HG02759 (cell line): ENCODE results near the gene SLBP.
"Not testable (repeated sequence)": the region's sequence is repeated elsewhere in the genome, so short reads cannot be mapped to it uniquely, and the experiment has no call there.

Experiments used
- ATAC-seq: cut with Tn5 transposase; IDR thresholded peaks from one replicate; pipeline ENCODE4 v1.9.1; 2021; ENCODE audit warnings: mild to moderate bottlenecking, moderate library complexity; ENCODE audit not compliant: unreplicated experiment

Gene SLBP

DNA sequence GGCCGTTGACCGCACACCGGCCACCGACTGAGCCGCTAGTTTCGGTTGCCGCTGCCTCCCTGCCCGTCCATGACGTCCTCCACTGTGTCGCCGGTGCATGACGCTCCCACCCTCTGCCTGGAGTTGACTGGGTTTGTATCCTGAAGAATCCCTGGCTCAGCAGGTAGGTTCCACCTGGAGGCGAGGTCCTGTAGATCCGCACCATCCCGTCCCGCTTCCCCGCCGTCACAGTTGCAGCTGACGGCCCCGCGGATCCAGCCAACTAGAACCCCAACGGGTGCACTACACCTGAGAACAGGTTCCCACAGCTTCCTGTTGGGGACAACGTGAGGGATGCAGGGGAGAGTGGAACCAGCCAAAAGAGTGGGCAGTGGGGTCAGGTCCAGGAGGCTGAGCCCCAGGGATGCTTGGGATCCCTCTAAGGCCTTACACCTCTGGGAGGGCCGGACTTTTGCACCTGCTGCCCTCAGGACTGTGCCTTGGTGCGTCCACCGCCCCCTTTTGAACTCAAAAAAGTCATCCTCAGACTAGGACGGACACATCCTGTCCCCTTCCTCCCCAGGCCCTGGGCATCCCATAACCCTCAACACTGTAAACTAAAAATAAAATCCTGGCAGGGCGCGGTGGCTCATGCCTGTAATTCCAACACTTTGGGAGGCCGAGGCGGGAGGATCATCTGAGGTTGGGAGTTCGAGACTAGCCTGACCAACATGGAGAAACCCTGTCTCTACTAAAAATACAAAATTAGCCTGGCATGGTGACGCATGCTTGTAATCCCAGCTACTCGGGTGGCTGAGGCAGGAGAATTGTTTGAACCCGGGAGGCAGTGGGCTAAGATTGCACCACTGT lies 1.1 kb upstream of the SLBP start:
- no peak for ATAC-seq

DNA sequence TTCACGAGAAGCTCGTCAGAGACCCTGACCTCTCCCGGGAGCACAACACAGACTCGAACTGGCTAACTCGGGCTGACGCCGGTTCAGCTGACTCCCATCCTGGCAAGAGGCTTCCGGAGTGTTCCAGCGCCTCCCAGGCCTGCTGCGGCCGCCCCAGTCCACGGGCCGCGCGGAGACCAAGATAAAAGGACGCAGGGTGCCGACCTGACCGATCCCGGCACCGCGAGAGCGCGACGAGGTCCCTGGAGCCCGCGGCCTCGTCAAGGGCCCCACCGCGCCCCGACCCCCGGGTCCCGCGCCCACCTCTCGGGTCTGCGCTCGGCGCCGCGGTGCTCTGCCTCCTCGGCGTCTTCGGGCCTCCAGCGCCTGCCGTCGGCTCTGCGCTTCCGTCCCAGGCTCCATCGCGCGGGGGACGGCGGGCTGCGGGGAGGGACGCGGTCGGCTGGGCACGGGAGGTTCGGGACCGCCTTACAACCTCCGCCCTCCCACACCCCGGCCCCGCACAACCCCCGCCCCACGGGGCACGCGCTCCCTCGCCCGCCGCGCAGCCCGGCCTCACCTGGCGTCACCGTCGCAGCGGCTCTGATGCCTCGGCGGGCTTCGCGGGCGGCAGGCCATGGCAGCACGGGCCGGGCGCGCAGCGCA lies 426 bp downstream of the SLBP start:
- peak; percentile 15 for ATAC-seq

- ATAC-seq, result no peak
These were observed 1.0 kb downstream of the SLBP start for GRCh38 chr4:1711055-1711570.

GRCh38 chr4:1708581-1708980 lies 3.5 kb downstream of the SLBP start:
- no peak for ATAC-seq

DNA sequence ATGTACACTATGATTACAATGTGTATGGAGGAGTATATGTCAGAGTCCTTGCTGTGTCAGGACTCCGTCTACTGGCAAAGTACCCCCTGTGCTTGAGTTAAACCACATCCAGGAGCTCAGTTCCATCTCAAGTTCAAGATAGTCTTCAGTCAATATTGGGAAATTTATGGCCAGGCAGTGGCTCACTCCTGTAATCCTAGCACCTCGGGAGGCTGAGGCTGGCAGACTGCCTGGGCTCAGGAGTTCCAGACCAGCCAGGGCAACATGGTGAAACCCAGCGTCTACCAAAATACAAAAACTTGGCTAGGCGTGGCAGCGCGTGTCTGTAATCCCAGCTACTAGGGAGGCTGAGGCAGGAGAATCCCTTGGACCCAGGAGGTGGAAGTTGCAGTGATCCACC lies 5.8 kb downstream of the SLBP start:
- ATAC-seq, result no peak

DNA sequence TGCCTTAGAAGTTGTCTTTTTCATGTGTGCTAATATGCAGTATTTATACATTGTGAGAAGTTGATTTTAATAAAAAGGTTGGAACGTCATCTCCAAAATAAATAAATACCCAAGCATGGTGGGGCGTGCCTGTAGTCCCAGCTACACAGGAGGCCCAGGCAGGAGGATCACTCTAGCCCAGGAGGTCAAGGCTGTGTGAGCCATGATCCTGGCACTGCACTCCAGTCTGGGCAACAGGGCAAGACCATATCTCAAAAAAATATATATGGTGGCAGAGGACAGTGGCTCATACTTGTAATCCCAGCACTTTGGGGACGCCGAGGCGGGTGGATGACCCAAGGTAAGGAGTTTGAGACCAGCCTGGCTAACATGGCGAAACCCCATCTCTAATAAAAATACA lies 6.4 kb downstream of the SLBP start:
- ATAC-seq, result no peak

DNA sequence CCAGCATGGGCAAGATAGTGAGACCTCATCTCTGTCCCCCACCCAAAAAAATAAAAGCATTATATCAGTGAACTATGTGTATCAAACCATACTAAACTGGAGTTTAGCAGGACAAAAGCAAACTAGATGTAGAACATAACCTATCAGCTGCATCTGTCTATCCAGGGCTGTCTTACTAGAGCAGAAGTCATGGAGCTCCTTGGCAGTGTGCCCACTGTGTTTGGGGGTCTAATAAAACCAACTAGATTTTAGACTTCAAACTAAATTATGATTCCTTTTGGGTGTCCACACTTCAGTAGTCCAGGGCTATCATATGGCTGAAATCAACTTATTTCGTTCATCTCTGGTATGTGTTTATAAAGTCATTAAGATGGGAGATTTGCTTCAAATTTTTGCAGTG lies 8.3 kb downstream of the SLBP start:
- no peak for ATAC-seq

DNA sequence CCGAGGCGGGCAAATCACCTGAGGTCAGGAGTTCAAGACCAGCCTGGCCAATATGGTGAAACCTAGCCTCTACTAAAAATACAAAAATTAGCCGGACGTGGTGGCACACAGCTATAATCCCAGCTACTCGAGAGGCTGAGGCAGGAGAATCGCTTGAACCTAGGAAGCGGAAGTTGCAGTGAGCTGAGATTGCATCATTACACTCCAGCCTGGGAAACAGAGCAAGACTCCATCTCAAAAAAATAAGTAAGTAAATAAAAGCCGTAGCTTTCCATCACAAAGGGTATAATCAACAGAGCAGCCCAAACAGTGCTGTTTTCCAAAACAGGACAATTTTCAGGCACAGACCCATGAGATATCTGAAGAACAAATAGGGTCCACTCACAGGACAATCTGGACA lies 10.4 kb downstream of the SLBP start:
- ATAC-seq, result not testable (repeated sequence)

DNA sequence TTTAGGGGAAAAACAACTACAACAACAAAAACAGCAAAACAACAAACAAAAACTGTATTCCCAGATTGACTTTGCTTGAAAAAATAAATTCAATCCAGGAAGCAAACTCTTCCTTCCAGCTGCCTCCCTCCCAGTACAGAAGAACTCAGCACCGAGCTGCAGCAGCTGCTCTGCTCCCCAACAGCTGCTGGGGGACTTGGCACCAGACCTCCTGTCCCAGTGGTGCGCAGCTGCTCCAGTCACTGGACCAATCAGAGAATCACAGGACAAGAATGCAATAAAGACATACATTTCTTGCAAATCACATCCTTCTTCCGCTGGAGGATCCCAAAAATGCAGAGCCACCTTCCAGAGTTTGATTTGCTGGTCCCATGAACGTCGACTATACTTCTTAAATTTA lies 16.2 kb downstream of the SLBP start:
- no peak for ATAC-seq

DNA sequence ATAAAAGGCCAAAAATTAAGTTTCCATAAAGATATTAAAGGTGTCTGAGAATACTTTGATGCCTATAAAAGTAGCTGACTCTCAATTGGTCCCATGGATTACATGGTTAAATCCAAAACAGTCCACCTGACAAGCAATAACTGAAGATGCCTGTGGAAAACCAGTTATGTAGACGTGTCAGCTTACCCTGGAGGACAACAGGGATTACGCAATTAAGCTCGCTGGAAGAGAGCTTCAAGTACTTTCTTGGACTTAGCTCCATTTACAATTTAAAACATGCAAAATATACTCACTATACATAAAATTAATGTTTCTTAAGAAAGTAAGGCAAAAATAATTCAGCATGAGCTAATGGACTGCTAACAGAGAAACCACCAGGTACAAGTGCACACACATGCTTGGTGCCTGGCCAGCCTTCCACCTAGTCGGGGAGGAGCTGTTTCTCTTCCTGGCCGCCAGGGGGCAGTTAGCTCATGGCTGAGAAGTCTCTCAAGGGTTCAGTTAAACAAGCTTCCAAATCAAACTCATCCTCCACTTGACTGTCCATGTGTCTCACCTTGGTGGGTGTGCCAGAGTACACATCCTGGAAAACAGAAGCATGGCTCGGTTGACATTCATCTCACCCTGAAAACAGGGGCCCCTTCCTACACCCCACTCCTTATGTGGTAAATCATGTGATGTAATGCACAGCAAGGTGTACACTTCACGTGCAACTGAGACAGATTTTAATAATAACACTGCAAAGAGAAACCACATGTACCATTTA lies 18.8 kb downstream of the SLBP start:
- peak; percentile 72 for ATAC-seq

DNA sequence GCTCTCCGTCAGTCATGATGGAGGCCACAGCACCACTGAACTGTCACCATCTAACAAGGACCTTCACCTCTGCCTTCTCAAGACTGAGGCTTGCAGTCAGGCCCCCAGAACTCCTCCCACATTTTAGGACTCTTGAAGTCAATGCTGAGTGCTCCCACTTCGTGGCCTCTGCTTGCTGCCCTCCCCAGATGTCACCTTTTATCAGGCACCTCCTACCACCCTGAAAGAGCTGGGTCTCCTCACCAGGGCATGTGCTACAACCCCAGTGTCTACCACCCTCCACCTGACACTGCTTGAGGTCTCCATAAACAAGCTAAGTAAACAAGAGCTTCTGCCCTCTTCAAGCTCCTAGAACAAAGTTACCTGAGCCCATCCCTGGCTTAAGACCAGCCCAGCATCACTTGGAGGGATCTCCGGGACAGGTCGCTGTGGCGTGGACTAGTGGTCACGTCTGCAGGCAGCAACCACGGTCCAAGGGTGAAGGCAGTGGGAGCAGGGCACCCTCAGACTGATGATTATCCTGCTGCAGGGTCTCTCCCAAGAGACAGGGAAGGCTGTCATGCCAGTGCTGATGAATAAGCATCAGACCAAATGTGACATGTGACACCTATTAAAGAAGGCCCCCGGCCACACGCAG lies 20.3 kb downstream of the SLBP start:
- no peak for ATAC-seq

GRCh38 chr4:1690698-1691097 lies 21.4 kb downstream of the SLBP start:
- ATAC-seq, result no peak

- ATAC-seq, result no peak
These were observed 25.6 kb downstream of the SLBP start for GRCh38 chr4:1686440-1687036.

DNA sequence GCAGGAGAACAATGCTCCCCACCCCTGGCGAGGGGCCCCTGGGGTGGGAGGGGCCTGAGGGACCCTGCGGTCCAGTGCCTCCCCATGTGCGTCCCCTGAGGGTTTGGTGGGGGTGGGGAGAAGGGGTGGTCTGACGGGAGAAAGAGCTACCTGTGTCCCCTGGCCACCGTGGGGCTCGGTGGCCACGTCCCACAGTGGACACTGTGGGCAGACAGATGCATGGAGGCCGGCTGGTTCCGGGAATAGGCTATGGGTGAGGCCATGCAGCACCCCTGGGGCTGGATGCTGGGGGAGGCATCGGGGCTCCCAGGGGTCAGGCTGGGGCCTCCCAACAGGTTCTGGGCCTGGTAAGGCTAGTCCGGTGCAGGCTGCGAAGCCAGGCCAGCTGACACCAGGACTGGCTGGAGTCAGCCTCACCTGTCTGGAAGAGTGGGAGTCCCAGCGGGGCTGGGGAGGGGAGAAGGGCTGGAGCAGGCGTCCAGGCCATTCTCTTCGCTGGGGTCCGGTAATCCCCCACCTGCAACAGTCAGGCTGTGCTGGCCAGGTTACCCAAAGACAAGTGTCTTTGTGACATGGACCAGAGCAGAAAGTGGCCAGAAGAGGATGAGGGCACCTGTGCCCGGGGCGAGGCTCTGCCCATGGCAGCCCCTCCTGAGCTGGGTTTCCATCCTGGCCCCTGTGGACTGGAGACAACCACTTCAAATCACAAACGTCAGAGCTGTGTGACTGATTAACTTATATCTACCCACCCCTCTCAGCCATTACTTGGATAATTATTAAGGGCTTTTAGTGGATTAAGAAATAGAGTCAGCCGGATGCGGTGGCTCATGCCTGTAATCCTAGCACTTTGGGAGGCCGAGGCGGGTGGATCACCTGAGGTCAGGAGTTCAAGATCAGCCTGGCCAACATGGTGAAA lies 26.6 kb downstream of the SLBP start:
- no peak for ATAC-seq

DNA sequence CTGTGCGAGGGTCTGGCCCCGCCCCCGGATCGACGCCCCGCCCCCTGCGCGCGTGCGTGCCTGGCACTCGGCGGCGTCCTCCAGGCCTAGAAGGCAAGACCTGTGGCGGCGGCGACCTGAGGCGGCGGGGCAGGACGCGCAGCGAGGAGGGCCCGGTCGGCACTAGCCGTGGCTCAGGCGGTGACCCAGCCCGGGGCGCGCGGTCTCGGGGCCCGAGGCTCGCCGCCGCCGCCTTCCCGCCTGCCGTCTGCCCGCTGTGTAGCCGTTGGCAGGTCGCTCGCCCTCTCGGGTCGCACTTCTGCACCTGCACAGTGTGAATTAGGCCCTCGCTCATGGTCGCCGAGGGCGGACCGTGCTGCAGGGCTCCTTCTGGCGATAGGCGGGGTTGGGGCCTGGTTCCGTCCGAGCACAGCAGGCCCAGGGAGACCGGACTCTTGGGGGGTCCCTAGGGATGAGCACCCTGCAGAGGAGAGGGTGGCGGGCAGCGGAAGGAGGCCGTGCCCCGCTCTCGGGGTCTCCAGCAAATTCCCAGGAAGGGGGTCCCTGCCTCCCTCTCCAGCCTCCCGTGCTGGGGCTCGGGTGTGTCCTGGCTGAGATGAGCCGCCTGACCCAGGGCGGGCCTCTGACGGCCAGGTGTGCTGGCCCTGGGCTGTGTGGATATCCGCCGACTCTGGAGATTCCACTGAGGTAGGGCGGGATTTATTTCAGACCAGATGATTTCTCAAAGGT lies 27.4 kb downstream of the SLBP start:
- no peak for ATAC-seq

DNA sequence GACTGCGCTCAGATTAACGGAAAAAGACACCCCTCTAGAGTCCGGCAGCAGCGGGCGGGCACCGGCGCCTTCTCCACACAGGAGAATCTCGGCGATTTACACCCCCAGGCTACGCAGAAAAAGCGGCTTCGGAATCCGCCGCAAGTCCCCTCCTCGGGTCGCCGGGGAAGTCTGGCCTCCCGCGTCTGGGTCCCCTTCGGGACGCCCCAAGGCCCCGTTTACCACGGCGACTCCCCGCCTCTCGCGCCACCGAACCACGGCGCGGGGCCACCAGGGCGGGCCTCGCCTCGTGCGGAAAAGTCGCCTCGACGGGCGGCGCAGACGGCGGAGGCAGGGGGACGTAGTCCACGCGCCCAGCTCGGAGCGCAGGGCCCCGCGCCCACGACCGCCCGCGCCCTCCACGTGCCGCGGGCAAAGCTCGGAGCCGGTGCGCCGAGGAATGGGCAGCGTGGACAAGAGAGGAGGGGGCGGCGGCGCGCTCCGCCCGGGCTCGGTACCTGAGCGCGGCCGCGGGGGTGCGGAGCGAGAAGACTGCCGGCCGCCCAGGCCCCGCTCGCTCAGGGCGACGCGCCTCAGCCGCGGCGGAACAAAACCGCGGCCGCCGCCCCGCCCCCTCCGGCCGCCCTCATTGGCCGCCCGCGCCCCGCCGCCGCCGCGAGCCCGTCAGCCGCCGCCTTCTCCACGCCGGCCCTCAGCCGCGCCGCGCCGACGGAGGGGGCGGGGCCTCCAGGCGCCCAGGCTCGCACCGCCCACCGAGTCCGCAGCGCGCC lies 28.2 kb downstream of the SLBP start, which contains the start of gene FAM53A:
Gene FAM53A, minus strand, starts transcription at position 578 of the 770 bp plus-strand sequence. CDS start 15,572 bp downstream, outside the sequence.
- peak; percentile 93 for ATAC-seq

DNA sequence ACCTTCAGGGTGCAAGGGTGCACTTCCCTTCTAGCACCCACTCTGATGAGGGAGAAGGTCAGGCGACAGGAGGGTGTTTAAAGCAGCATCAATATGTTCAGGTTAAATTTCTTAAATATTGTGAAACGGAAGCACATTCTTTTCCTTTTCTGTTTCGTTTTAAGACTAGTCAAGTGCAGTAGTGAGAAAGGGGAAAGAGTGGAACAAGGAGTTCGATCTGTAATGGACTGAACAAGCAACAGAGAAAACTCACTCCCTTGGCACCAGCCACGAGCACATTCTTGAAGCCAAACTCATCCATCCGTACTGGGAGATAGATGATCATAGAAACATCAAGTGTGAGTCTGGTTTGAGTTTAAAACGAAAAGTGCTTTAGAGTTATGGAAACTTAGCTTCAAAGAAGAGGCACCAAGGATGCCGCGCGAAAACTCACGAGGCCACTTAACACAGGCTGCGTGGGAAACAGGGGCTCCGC lies 28.8 kb downstream of the SLBP start:
- ATAC-seq, result no peak

DNA sequence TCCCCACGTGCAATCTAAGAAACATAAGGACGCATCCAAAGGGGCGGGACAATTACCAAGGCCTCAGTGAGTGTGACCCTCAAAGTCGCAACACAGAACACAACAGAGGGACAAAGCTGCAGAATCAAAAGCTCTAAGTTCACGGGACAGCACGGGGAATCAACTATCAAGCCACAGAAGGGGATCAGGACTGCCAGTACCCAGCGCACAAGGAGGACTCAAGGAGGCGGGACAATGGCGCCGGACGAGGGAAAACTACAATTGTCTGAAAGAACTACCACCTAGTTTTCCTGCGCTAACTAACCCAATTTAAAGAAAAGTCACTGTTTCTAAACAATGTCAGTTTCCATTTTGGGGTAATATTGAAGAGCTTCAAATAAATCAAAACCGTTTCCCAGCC lies 29.3 kb downstream of the SLBP start:
- no peak for ATAC-seq
